NCI-H69 (cell line): ENCODE data around the gene SRPX.

ENCODE experiments used
- DNase-seq: peaks from one replicate; lab custom pipeline; 2025; lab: John Stamatoyannopoulos, UW

SRPX gene, protein sequence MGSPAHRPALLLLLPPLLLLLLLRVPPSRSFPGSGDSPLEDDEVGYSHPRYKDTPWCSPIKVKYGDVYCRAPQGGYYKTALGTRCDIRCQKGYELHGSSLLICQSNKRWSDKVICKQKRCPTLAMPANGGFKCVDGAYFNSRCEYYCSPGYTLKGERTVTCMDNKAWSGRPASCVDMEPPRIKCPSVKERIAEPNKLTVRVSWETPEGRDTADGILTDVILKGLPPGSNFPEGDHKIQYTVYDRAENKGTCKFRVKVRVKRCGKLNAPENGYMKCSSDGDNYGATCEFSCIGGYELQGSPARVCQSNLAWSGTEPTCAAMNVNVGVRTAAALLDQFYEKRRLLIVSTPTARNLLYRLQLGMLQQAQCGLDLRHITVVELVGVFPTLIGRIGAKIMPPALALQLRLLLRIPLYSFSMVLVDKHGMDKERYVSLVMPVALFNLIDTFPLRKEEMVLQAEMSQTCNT

DNA sequence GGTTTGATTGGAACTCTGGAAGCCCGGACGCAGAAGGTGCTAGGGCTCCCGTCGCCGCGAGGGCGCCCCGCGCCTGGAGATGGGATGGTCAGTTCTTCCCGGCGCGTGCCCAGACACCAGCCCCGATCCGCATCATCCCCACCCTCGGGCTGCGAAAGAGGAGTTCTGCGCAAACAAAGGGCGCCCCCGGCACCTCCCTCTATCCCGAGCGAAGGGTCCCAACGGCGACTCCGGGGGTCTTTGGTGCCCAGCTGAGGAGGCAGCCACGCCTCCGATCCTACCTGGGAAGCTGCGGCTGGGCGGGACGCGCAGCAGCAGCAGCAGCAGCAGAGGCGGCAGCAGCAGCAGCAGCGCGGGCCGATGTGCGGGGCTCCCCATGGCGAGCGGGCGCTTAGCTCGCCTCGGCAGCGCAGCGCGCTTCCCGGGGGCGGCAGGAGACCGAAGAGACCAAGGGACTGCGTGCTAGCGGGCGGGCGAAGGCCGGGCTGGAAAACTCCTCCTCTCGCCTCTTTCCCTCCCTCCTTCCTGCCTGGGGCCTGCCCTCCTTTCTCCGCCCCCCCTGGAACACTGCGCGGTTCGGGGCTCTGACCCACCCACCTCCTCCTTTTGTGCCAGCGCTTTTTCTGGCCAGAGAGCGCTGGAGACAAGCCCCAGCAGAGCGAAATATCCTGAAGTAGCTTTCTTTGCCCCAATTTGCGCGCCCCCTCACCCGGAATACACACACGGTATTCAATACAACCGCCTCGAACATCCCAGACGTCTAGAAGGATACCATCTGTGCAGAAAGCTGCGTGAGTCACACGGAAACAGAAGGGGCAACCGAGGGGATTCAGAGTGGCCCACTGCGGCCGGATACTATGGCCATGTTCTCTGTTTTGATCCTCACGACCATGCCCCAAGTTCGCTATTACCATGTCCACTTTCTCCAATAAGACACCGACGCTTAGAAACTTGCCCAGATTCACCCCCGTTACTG lies at the start of gene SRPX:
Gene SRPX (minus strand): TSS at position 457 of the 976 bp plus-strand sequence. CDS start 79 bp downstream, at position 378.
- DNase-seq = peak; percentile 65

DNA sequence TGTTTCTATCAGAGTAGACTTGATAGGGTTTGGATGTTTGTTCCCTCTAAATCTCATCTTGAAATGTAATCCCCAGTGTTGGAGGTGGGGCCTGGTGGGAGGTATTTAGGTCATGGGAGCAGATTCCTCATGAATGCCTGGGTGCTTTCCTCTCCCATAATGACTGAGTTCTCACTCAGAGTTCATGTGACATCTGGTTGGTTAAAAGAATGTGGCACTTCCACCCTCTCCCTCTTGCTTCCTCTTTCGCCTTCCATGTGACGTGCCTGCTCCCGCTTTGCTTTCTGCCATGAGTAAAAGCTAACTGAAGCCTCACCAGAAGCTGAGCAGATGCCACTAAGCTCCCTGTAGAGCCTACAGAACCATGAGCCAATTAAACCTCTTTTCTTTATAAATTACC lies 47.3 kb upstream of the SRPX start:
- DNase-seq = no peak

DNA sequence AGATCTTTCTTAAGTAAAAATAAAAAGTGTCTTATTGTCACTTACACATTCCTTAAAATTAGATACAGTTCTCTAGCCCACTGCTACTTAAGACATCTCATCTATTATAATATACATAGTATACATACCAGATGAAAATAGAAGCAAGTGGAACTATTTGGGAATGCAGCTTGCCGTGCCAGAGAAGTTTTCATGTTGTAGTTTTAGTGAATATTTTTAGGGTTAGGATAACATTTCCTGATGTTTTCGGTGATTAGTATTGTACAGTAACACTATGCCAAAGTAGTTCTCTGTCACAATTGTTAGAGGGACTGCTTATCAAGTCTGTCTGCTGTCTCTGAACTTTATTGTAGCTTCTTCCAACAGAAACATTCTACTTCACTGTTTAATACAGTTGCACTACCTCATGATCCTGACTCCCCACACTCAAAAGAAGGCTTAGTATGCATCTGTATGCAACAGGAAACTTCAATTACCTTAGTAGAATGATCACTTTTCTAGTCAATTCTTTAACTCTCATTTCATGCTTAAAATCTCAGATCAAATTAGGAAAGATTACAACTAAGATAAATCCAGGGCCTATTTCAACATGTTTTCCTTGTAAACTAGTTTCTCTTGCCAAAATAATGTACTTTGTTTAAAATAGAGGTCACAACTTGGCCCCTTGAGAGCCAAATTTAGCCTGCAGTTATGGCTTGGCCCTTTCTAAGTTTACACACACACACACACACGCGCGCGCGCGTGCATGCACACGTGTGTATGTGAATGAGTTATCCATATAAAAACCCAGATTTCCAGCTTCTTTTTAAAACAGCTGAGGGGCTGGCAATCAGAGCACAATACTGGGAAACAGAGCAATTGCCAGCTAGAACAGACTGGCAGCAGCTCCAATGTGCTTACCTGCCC lies 42.3 kb upstream of the SRPX start:
- no peak for DNase-seq

DNA sequence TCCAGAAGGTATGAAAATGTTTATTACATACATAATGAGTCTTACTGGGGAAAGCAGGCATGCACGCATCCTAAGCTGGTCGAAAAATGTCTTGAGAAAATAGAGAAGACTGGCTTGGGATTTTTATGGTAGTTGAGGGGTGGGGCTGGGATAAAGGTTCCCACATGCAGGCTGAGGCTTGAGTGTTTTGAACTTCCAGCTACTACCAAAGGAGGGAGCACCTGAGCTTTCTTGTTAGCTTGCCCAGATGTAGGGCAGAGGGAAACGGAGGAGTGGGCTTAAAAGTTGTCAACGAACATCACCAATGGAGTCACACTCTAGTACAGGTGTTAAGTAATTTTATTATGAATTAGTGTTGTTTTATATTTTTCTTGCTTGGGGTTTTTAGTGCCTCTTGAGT lies 39.6 kb upstream of the SRPX start:
- DNase-seq = peak; percentile 59

DNA sequence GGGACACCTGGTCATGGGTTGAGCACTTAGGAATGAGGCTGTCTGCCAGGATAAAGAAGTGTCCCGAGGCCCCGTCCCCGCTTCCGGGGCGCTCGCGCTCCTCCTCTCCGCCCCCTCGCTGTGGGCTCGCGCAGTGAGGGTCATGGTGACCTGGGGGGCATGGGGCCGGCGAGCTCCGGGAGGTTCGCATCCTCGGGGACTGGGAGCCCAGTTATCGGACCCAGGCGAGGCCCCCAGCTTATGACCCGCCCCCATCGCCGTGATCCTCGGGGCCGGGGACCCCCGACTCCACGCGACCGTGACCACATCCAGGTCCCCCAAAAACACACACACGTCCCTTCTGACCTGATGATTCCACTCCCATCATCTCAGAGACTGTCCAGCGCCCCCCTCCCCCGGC lies 35.3 kb upstream of the SRPX start:
- no peak for DNase-seq

DNA sequence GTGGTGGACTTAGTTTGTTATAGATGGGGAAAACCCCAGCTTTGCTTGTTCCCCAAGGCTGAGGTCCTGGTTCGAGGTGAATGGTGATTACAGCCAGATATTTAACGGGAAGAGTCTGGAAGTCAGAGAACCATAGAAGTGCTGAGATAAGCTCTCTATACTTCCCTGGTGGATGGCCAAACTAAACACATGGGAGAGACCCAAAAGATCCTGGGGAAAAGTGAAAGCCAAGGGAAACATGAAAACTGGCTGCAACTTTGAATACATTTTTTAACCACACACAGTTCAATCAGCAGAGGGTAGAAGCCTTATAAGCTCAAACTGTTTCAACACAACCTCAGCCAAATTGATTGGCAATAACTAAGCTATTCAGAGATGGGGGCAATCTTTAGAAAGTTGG lies 29.3 kb upstream of the SRPX start:
- DNase-seq = no peak

DNA sequence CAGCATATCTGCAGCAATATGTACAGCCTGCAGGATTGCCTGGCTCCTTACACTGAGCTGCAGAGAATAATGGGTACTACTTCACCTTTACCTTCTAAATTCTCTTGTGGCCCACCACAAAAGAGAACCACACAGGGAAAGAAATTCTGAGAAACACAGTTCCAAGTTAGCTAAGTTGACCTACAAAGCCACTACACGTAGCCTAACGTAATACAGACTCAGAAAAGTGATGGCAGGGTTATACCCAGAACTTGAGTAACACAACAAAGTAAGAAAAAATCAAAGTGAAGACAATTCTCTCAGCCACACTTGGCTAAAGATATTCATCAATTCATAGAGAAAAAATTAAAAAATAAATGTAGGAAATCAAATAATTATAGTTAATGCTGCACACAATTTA lies 26.4 kb upstream of the SRPX start:
- DNase-seq = no peak

DNA sequence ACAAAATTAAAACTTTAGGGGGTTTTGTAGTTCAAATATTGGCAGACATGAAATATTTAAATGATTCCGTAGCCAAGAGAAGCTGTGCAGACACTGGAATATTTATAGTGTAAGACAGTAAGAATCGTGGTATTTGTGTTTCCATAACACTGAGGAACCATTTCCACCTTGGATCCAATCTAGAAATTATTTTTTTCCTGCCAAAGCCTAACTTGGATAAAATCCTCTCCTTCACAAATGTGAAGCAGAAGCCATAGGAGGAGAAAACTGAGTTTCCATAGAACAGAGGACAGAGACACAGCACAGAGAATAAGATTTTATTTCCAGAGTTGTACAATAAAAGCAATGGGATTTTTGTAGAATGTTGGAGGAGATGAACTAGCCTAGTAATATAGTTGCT lies 19.9 kb upstream of the SRPX start:
- no peak for DNase-seq

DNA sequence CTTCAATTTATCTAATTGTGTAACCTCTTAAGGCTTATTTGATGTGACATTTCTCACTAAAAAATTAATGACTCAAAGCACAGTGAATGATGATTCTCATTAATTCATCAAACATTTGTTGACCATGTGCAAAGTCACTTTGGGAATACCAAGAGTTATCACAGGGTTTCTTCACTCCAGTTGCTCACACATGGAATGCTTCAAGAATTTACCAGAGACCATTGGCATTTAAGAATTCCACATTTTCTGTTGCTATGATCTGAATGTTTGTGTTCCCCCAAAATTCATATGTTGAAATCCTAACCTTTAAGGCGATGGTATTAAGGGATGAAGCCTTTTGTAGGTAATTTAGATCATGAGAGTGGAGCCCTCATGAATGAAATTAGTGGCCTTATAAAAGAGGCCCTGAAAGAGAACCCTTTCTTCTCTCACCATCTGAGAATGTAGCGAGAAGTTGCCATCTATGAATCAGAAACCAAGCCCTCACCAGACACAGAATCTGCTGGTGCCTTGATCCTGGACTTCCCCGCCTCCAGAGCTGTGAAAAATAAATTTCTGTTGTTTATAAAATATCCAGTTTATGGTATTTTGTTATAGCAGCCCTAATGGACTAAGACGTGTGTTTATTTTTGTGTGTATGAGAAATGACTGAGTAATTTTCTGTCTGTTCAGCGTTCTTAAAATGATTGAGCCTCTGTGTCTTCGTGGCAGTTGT lies 16.4 kb upstream of the SRPX start:
- DNase-seq = no peak

DNA sequence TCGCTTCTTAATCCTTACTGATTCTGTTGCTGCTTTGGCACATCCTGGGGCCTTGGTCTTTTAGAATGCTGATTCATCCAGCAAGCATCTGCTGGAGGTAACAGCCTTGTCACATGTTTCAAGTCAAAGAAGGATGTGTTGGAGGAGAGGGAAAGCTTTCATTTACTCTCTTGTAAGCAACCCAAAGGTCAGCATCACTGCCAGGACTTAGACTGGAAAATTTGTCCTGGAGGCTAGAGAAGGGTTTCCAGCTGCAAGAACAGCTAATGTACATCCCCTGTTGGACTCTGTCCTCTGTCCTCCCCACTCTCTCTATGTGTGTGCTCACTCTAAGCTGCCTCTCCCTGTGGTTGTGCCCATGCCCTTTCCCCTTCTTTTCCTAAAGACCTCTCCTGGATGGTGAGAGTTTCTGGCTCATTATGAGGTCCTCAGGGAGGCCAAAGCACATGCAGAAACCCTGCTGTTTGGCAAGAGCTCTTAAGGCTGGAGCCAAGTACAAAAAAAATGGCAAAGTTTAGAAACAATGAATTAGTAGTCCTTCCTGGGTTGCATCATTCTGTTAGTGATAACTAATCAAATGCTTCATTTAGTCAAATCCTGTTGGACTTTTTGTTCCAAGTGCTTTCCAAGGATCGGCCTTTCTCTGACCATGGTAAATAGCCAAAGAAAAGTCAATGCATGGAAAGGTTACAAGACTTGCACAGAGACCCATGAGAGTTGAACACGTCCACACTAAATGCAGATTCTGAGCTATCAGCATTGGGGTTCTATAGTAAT lies 13.4 kb upstream of the SRPX start:
- DNase-seq = no peak

DNA sequence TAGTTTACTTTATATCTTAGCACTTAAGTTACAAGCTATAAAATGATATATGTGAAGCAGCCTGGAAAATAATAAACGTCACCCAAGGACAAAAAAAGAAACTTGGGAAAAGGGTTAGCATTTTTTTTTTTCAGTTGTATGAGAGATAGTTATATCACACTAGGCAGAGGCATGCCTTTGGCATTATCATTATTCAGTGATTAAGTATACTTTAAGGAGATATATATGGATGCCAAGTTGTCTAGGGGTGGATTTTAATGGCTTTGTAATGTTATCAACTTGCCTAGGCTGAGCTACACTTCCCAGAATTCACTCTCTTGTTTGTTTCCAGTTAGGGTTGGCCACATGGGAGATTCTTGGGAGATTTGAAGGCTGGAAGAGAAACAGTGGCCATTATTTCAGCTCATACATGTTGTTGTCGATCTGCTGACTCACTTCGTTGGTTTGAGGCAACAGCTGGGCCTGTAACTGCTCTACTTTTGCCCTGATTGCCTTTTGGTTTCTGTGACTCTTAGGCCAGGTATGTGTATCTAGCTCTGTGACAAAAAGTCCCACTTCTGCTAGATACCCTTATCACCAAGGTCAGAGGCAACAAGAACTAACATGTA lies 11.5 kb upstream of the SRPX start:
- no peak for DNase-seq

DNA sequence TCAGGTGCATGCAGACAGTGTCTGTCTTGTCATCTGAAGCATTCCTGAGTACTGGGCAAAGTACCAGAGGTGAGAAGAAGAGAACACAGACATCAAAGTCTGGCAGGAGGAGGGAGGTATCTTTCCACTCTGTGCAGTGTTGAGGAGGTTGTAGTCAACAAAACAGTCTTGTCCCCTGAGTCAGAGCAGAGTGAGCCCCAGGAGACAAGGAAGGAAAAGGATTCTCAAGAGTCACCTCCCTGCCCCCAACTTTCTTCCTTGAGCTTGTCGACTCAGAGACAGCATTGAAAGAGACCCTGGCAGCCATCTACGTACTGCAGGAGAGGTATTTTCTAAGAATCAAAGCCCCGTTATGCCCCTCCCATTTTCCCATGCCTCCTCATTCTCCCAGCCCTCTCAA lies 4.4 kb upstream of the SRPX start:
- DNase-seq = peak; percentile 1

DNA sequence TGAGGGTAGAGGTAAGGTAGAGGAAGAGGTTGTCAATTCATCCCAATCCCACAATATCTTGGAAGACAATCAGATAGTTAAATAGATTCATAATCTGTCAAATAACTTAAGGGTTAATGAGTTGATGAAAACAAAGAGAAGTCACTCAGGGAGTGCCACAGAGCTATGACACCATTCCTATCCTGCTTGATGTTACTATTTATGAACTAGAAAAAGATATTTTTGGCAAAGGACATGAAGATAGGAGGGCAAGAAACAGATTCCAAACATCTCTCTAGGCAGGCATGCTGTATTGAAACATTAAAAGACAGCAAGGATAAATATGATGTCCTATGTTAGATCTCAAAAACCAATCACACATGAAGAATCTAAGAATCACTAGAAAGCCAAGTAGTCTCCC lies 3.5 kb upstream of the SRPX start:
- DNase-seq = no peak

DNA sequence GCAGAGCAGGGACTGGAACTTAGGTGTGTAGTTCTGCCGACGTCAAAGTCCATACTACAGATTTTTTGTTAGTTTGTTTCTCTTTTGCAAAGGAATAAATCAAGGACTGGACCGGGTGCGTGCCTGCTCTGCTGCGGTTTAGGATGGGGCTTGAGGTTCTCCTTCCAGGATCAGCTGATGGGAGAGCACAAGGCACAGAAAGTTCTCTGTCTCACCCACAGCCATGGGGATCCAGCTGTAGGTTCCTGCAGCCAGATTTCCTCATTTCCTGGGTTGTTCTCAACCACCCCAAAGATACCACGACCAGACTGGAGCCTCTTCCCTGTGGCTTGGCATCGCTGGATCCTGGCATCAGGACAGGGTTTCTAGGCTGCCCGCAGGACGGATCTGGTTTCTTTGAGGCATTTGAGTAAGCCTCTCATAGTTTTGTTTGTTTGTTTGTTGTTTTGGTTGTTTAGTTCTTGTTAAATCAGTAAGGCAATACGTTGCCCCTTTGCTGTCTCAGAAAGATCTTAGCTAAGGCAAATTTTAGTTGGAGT lies 789 bp upstream of the SRPX start:
- DNase-seq = peak; percentile 4

DNA sequence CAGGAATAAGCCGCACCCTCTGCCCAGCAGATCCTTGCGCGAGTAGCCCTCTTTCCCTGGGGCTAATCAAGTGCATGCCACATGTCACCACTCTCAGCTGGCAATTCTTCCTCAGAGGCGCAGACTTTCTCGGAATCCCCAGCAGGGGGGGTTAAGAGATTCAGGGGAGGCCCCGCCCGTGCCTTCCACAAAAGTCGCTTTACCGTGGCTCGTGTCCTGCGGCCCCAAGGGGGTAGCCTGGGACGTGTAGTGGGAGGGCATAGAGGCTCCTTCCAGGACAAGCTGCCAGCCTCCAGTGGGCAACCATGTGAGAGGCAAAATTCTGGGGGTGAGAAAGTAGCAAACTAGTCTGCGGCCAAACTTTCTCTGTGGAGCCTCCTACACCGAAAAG lies 652 bp downstream of the SRPX start:
- peak; percentile 78 for DNase-seq

DNA sequence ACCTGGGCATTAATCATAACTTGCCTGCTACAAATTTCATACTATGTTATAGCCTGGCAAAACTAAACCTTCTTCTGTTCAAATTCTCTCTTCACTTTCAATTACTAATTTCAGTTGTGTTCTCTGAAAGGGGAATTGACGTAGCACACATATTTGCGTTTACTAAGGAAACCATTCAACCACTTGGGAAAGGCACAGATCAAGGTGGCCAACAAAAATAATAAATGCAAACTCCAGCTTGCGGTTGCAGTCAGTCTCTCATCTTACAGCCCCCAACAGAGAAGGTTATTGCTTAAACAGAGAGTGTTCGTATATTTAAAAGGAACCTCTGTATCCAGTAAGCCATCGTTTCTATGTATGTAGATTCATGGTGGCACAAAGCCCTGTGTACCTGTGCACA lies 4.0 kb downstream of the SRPX start:
- DNase-seq = peak; percentile 2

DNA sequence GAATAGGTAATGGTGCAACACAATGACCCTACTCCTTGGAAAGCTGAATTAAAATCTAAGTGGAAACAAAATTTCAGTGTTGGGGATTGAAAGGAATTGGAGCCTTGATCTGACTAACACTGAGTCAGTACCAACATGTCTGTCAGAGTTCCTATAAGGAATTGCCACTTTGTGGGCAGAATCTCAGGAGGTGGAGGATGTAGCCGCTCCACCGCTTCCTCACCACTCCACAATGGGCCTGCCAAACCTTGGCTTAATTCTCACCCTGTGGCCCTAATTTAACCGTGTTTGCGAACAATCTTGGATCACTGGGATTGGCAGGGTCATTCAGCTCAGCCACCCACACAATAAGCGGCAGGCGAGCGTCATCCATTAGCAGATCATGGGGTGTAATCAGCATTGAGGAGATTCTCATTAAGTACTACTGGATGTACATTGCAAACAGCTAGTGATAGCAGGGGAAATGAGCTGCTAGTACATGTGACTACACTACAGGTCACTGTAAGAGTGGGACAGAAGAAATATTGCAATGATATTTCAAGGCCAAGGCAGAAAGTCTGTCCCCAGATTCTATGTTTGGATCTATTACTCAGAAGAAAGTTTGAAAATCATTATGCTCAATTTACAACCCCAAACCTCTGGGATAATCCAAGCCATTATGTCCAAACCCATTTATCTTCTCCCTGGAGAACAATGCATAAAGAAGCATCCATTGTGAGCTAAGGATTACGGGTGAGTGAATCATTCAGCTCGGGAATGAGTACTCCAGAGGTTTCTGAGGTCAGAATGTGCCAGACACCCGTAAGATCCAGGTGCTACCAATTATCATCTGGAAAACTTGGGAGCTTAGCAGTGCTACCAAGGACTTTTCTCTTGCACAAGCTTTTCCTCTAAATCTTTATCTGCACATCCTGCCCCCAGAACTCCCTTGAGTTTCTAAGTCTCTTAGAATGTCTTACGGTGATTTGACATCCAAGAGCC lies 5.8 kb downstream of the SRPX start:
- DNase-seq = peak; percentile 73

DNA sequence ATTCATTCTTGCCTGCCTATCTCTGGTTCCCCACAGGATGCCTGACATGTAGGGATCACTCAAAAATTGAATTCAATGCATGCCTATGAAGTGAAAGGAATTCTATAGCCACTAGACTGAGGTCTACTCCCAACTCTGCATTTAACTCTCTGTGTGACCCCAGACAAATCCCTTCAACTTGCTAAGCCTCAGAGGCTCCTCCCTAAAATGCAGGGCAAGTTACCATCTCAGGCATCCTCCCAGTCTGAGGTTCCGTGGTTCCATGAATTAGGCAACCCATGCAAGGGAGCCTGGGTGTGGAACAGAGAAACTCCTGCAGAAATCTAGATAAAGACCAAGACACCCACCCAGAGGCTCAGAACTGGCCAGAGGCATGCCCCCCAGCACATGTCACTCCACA lies 6.6 kb downstream of the SRPX start:
- DNase-seq = no peak
